Gastroesophageal sphincter (tissue), 3 donors: ENCODE results near the gene CCR4.

Experiments used
- CTCF ChIP-seq, 4 experiments: fragments of 200-600 bp in 2 of 4; fragments of 450-650 bp in 2 of 4; sonication (generic) in 1 of 4; IDR thresholded peaks; one replicate each; pipeline ENCODE4 v1.5.1; 2017 to 2019; ENCODE audit warnings: antibody characterized with exemption in 4 of 4, mild to moderate bottlenecking in 2 of 4, moderate library complexity in 2 of 4
- POLR2A ChIP-seq, 2 donors: fragments of 450-650 bp; IDR thresholded peaks; one replicate each; pipeline ENCODE4 v1.6.1; 2017; ENCODE audit warnings: antibody characterized with exemption in 2 of 2, mild to moderate bottlenecking in 2 of 2, moderate library complexity in 1 of 2
- POLR2AphosphoS5 ChIP-seq: sonication (generic); formaldehyde crosslinking; IDR thresholded peaks from one replicate; pipeline ENCODE4 v1.6.1; 2017; ENCODE audit warnings: antibody characterized with exemption

GRCh38 chr3:32960404-32961170 lies 9.1 kb downstream of the CCR4 start:
- TF ChIP-seq POLR2AphosphoS5 = no peak
- TF ChIP-seq CTCF (IDR thresholded peaks at IDR 0.05) = no peak
- TF ChIP-seq POLR2A (IDR thresholded peaks at IDR 0.05) = no peak
